ENCODE results near the gene RNF114. TPM values are rescaled to one million over a fixed set of nuclear protein-coding genes. Genes with fewer than 3 reads are reported as not detected.
"Not testable (repeated sequence)": the region's sequence is repeated elsewhere in the genome, so short reads cannot be mapped to it uniquely, and the experiment has no call there.

RNF114 gene
- total RNA-seq, 1 experiment from 2014 or later, result 88.1 TPM

GRCh38 chr20:49973981-49974380, 37.8 kb downstream of the RNF114 start (continued):
- no peak for TF ChIP-seq STAT6 (CRISPR knock-in tag; conservative IDR thresholded peaks at IDR 0.05; ENCODE audit: low read depth)
- no peak for TF ChIP-seq CREB1 (CRISPR knock-in tag; IDR thresholded peaks at IDR 0.05)
- TF ChIP-seq ZNF121 (CRISPR knock-in tag; IDR thresholded peaks at IDR 0.05), result no peak
- no peak for TF ChIP-seq CREM (CRISPR knock-in tag; IDR thresholded peaks at IDR 0.05)
- TF ChIP-seq ZNF416 (CRISPR knock-in tag; IDR thresholded peaks at IDR 0.05), result no peak
- no peak for TF ChIP-seq FOXP1 (CRISPR knock-in tag; IDR thresholded peaks at IDR 0.05; ENCODE audit: borderline replicate concordance)

DNA sequence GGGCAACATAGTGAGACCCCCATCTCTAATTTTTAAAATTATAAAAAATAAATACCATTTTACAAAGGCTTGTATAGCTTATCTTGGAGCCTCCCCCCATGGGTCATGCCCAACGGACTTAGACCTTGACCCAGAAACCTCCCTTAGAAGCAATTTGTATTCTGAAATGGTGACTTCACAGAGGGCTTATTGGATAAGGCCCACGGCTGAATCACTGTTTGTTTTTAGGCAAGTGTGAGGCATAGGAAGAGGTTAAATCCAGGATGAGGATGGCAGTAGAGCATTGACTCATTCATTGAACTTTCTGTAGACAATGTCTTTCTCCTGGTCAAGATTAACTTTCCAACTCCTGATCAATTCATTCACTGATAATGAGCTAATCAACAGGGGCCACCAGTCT, 40.3 kb downstream of the RNF114 start:
- DNase-seq (ENCODE audit: low spot score) (no peak), ATAC-seq (no peak)
- Mint-ChIP-seq H3K27me3 (ENCODE audit: low read depth) (peaks cover 22% of the 10 kb centered on the region), H3K4me3 (no peak overlapping the region), H3K4me1 (peaks cover 24% of the 10 kb centered on the region), H3K9me3 (no peaks in the 10 kb centered on the region), H3K27ac (no peak overlapping the region; the same call in 1 of the 2 replicates), H3K36me3 (no peaks in the 10 kb centered on the region)
- no peak for TF ChIP-seq NR2C2 (CRISPR knock-in tag; IDR thresholded peaks at IDR 0.05)
- TF ChIP-seq ZNF423 (CRISPR knock-in tag; IDR thresholded peaks at IDR 0.05), result no peak
- no peak for TF ChIP-seq ATF2 (CRISPR knock-in tag; IDR thresholded peaks at IDR 0.05; ENCODE audit: borderline replicate concordance, low read depth)
- no peak for TF ChIP-seq TCF7 (CRISPR knock-in tag; IDR thresholded peaks at IDR 0.05; ENCODE audit: low read depth)
- TF ChIP-seq CBFB (CRISPR knock-in tag; IDR thresholded peaks at IDR 0.05; ENCODE audit: low read depth), result no peak
- TF ChIP-seq, protein P1, sequence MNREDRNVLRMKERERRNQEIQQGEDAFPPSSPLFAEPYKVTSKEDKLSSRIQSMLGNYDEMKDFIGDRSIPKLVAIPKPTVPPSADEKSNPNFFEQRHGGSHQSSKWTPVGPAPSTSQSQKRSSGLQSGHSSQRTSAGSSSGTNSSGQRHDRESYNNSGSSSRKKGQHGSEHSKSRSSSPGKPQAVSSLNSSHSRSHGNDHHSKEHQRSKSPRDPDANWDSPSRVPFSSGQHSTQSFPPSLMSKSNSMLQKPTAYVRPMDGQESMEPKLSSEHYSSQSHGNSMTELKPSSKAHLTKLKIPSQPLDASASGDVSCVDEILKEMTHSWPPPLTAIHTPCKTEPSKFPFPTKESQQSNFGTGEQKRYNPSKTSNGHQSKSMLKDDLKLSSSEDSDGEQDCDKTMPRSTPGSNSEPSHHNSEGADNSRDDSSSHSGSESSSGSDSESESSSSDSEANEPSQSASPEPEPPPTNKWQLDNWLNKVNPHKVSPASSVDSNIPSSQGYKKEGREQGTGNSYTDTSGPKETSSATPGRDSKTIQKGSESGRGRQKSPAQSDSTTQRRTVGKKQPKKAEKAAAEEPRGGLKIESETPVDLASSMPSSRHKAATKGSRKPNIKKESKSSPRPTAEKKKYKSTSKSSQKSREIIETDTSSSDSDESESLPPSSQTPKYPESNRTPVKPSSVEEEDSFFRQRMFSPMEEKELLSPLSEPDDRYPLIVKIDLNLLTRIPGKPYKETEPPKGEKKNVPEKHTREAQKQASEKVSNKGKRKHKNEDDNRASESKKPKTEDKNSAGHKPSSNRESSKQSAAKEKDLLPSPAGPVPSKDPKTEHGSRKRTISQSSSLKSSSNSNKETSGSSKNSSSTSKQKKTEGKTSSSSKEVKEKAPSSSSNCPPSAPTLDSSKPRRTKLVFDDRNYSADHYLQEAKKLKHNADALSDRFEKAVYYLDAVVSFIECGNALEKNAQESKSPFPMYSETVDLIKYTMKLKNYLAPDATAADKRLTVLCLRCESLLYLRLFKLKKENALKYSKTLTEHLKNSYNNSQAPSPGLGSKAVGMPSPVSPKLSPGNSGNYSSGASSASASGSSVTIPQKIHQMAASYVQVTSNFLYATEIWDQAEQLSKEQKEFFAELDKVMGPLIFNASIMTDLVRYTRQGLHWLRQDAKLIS (CRISPR knock-in tag; IDR thresholded peaks at IDR 0.05; ENCODE audit: borderline replicate concordance), result no peak
- TF ChIP-seq FOXK1 (CRISPR knock-in tag; IDR thresholded peaks at IDR 0.05), result no peak
- no peak for TF ChIP-seq ZNF512 (CRISPR knock-in tag; IDR thresholded peaks at IDR 0.05; ENCODE audit: borderline replicate concordance)
- no peak for TF ChIP-seq ZNF671 (CRISPR knock-in tag; IDR thresholded peaks at IDR 0.05)
- TF ChIP-seq, protein P2, sequence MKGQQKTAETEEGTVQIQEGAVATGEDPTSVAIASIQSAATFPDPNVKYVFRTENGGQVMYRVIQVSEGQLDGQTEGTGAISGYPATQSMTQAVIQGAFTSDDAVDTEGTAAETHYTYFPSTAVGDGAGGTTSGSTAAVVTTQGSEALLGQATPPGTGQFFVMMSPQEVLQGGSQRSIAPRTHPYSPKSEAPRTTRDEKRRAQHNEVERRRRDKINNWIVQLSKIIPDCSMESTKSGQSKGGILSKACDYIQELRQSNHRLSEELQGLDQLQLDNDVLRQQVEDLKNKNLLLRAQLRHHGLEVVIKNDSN (CRISPR knock-in tag; IDR thresholded peaks at IDR 0.05), result no peak
- TF ChIP-seq ESRRA (CRISPR knock-in tag; IDR thresholded peaks at IDR 0.05; ENCODE audit: borderline replicate concordance), result no peak
- no peak for TF ChIP-seq ZNF281 (CRISPR knock-in tag; IDR thresholded peaks at IDR 0.05)
- TF ChIP-seq GRHL2 (CRISPR knock-in tag; IDR thresholded peaks at IDR 0.05; ENCODE audit: insufficient replicate concordance, severe bottlenecking), result no peak
- no peak for TF ChIP-seq FOXJ3 (CRISPR knock-in tag; IDR thresholded peaks at IDR 0.05; ENCODE audit: borderline replicate concordance)
- no peak for TF ChIP-seq CREB1 (CRISPR knock-in tag; IDR thresholded peaks at IDR 0.05)
- TF ChIP-seq EMX1 (CRISPR knock-in tag; IDR thresholded peaks at IDR 0.05), result no peak
- ChIA-PET POLR2A (no interaction called here), CTCF (interaction anchor here (0.7 to 10.5 kb wide), 3 partner anchors 12 to 202 kb away, joined by 3 to 288 read pairs (median 4); no protein-coding TSS in a partner anchor)

GRCh38 chr20:49977740-49978139, 41.5 kb downstream of the RNF114 start:
- Mint-ChIP-seq H3K27me3 (ENCODE audit: low read depth) (peaks cover 31% of the 10 kb centered on the region), H3K4me1 (peaks cover 31% of the 10 kb centered on the region)
- H3K27ac Mint-ChIP-seq; H3K4me3 Mint-ChIP-seq; POLR2A ChIA-PET; ATAC-seq; H3K9me3 Mint-ChIP-seq; H3K36me3 Mint-ChIP-seq; DNase-seq (ENCODE audit: low spot score): not testable (repeated sequence)
- CTCF ChIA-PET, result interaction anchor here (1.5 to 10.5 kb wide), 5 partner anchors 13 to 175 kb away, joined by 3 to 288 read pairs (median 9); partner anchors contain the start of gene PEDS1
